Colon (tissue), 2 donors: ENCODE measurements around the gene BPHL.
"Not testable (repeated sequence)": the region's sequence is repeated elsewhere in the genome, so short reads cannot be mapped to it uniquely, and the experiment has no call there.

Experiments used
- FAIRE-seq: peaks from 2 replicates; lab custom pipeline; 2012; peaks lifted over from hg19 to GRCh38; lab: Jason Lieb, UNC
- donor health status: control.
- donor health status: control.

Gene BPHL

DNA sequence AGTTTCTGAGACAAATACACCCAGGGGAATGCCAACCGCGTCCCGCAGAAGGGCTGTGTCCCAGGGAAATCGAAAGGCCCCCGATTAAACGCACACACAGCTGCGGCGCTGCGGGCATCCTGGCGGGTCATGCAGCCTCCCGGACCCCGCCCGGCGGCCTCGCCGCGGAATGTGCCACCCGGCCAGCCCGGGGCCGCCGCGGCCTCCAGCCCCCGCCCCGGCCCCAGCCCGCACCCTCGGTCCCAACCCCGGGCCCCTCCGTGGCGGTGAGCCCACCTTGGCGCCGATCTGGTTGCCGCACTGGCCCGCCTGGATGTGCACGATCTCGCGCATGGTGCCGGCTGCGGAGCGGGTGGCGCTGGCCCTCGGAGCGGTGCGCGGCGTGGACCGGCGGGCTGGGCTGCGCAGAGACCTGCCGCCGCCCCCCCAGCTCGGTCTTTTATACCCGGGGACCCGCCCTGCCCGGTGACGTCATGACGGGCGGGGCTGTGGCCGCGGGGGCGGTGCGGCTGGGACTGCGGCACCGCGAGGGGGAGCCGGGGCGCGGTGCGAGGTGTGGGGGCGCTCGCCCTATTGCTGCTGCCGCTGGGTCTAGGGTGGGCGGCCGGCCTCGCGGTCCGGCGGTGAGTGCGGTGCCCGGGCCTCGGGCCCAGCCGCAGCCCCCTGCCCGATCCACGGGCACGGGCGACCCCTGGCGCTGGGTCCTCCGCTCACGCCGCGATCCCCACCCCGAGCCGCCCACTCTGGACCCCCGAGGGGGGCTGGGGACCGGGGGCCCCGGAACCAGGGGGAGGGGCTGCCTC is 38.8 kb downstream of the BPHL start, which contains the start of gene TUBB2A:
TUBB2A (minus strand) TSS at position 414 of the 803 bp plus-strand sequence; CDS start at position 333, 81 bp downstream.
- FAIRE-seq = no peak

GRCh38 chr6:3159805-3160781 is 41.6 kb downstream of the BPHL start:
- no peak for FAIRE-seq

- no peak for FAIRE-seq
Measured at GRCh38 chr6:3162067-3162497, 43.6 kb downstream of the BPHL start.

DNA sequence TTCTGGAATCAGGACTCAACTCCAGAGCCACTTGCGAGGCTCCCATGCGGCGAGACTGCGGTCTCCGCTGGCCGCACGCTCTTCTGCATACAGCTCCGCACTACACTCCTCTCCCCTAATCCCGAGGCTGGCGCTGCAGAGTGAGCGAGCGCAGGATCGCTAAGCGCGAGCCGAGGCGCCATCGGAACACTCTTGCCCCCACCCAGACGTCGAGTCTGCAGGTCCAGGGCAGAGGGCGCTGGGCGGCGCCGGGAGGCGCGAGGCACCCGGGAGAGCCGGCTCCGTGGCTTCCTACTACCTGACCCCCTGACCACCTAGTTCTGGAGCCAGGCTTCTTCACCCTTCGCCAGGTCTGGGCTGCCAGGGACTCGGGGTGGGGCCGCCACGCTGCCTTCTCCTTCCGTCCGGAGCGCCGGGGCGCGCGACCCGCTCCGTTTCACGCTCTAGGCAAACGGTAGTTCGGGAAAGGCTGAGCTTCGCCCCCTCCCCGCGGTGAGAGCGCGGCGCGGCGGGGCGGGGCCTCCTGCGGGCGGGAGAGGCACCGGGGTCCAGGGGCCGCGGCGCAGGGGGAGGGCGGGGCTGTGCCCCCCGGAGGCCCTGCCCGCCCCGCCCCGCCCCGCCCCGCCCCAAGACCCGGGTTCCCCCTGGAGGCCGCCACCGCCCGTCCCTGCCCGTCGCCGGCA is 44.2 kb downstream of the BPHL start:
- FAIRE-seq = no peak

- no peak for FAIRE-seq
Measured at GRCh38 chr6:3163248-3163594, 44.7 kb downstream of the BPHL start.

DNA sequence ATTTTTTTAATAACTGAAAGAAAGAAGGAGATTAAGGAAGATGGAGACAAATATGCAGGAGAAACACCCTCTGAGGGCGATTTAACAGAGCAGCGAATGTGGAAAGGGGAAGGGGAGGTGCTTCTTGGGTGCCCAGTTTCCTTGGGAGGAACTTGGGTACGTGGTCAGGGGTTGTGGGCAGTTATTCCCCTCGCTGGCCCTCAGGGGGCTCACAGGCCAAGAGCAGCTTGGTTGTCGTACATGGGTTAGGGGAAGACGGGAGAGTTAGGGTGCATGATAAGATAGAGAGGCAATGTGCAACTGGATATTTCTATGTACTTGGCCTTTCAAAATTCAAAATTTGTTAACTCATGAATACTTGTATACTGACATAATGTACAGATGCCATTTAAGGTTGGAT is 45.9 kb downstream of the BPHL start:
- no peak for FAIRE-seq

DNA sequence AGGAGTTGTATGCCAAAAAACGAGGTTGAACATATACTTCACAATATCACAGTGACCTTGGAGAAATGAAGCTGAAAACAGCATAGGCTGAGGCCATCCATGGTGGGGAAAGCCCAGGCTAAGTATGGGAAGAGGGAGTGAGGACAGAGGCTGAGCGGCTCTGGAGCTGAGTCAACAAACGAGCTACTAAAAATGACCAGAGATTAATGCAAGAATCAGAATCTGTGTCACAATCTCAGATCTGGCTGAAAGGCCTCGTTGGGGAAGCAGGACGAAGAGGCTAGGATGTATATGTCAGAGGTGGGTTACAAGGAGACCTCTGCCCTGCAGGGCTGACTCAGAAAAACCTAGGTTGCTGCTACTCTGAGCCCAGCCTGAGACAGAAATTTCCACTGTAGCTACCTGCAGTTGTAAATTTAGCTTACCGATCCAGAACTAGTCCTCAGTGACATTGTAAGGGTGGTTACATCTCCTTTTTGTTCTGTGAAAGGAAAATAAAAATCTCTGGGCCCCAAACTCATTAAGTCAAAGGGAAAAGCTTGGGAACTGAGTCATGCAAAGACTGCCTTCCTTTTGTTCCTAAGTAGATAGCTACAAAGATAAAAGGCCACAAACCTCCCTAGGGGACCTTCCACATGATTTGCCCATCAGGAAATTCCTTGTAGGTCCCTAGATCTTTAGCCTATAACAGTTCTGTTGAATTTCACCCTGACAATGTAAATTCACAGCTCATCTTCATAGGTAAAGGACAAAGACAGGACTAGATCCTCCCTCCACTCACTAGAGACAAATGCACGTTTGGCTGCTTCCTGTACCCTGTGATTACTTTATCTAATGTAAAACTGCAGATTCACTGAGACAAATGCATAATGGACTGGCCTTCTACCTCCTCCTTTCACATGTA is 47.4 kb downstream of the BPHL start:
- FAIRE-seq = no peak

DNA sequence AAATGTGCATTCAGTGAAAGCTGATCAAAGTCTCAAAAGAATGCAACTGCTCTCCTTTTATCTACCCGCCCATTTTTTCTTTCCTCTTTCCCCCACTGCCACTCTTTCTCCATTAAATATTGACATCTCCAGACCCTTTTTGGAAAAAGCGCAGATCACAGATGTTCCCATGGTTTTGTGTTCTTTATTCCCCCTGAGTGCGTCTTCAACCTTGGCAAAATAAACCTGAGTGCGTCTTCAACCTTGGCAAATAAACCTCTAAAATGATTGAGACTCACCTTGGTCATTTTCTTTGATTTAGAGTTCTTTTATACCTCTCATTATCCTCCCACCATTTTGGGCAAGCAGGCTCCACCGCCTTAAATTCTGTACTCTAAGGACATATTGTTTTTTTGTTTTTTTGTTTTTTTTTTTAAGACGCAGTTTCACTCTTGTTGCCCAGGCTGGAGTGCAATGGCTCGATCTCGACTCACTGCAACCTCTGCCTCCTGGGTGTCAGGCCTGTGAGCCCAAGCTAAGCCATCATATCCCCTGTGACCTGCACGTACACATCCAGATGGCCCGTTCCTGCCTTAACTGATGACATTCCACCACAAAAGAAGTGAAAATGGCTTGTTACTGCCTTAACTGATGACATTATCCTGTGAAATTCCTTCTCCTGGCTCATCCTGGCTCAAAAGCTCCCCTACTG is 48.2 kb downstream of the BPHL start:
- not testable (repeated sequence) for FAIRE-seq

- FAIRE-seq = not testable (repeated sequence)
Measured at GRCh38 chr6:3168046-3168445, 49.5 kb downstream of the BPHL start.

GRCh38 chr6:3170676-3171075 is 52.2 kb downstream of the BPHL start:
- not testable (repeated sequence) for FAIRE-seq

DNA sequence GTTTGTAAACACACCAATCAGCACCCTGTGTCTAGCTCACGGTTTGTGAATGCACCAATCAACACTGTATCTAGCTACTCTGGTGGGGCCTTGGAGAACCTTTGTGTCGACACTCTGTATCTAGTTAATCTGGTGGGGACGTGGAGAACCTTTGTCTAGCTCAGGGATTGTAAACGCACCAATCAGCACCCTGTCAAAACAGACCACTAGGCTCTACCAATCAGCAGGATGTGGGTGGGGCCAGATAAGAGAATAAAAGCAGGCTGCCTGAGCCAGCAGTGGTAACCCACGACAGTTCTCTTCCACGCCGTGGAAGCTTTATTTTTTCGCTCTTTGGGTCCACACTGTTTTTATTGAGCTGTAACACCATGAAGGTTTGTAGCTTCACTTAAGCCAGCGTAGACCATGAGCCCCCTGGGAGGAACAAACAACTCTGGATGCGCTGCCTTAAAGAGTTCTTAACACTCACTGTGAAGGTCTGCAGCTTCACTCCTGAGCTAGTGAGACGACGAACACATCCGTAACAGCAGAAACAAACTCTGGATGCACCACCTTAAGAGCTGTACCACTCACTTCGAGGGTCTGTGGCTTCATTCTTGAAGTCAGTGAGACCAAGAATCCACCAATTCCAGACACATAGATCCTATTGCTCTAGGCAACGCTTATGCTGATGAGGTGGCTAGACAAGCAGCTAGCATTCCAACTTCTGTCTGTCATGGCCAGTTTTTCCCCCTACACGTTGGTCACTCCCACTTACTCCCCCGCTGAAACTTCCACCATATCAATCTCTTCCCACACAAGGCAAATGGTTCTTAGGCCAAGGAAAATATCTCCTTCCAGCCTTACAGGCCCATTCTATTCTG is 53.0 kb downstream of the BPHL start:
- not testable (repeated sequence) for FAIRE-seq

DNA sequence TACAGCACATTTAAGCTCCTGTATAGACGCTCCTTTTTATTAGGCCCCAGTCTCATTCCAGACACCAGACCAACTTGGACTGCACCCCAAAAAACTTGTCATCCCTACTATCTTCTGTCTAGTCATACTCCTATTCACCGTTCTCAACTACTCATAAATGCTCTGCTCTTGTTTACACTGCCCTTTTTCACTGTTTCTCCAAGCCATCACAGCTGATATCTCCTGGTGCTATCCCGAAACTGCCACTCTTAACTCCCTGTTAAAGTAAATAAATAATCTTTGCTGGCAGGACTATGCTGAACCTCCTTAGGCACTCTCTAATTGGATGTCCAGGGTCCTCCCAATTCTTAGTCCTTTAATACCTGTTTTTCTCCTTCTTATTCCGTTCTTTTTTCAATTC is 54.3 kb downstream of the BPHL start:
- FAIRE-seq = not testable (repeated sequence)

DNA sequence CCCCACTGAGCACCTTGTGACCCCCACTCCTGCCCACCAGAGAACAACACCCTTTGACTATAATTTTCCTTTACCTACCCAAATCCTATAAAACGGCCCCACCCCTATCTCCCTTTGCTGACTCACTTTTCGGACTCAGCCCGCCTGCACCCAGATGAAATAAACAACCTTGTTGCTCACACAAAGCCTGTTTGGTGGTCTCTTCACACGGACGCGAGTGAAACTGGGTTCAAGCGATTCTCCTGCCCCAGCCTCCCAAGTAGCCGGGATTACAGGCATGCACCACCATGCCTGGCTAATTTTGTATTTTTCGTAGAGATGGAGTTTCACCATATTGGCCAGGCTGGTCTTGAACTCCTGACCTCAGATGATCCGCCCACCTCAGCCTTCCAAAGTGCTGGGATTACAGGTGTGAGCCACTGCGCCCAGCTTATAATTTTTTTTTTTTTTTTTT is 55.2 kb downstream of the BPHL start:
- FAIRE-seq = not testable (repeated sequence)

DNA sequence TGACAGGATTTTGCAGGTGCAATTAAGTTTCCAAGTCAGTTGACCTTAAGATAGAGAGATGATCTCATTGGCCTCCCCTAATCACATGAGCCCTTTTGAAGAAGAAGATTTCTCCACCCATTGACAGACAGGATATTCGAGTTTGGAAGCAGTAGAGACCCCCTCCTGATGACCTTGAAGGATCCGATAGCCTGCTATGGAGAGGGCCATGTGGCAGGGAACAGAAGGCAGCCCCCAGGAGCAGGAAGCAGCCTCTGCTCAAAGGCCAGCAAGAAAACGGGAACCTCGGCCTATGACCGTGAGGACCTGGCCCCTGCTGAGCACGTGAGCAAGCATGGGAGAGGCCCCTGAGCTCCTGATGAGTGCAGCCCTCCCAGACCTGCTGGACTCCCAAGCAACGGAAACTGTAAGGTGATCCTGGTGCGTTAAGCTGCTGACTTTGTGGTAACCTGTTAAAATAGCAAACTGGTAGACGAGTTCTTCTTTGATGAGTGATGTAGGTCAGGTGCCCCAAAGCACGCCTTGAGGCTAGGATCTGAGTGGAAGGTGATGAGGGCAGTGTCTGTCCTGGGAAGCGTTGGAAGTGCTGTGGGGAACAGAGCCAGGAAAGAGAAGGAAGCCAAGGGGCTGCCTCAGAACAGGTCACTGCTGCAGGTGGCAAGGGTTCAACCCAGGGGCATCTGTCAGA is 57.3 kb downstream of the BPHL start:
- no peak for FAIRE-seq

- FAIRE-seq = no peak
Measured at GRCh38 chr6:3176562-3177355, 58.2 kb downstream of the BPHL start.

DNA sequence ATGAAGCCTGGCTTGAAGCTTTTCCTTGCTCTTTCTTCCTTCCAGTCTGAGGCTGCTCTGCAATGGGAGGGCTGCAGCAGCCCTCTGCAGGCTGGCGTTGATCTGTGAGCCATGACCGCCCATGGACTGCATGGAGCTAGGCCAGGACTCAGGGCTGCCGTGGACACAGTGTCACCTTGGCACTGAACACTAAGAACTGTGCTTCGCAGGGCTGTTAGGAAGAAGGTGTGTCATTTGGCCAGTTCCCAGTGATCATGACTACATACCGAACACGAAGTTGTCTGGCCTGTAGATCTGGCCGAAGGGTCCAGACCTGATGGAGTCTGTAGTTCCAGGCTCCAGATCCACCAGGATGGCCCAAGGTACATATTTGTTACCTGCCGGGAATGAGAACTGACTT is 60.2 kb downstream of the BPHL start:
- FAIRE-seq = not testable (repeated sequence)

DNA sequence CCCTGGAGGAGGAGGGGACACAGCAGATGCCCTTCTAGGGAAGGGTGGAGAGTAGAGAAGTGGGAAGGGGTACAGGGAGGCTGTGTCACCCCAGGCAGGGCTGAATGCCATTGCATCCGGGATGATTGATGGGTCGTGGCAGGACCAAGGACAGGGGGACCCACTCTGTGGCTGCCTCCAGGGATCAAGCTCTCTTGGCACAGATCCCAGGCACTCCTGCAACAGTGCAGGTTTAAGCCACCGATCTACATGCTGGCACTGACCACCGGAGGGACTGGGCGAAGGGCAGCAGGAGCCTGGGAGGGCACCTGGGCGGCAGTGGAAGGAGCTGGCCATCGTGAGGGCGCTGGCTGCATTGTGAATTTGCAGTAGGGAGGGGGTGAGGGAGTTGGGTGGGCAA is 61.4 kb downstream of the BPHL start:
- FAIRE-seq = not testable (repeated sequence)

DNA sequence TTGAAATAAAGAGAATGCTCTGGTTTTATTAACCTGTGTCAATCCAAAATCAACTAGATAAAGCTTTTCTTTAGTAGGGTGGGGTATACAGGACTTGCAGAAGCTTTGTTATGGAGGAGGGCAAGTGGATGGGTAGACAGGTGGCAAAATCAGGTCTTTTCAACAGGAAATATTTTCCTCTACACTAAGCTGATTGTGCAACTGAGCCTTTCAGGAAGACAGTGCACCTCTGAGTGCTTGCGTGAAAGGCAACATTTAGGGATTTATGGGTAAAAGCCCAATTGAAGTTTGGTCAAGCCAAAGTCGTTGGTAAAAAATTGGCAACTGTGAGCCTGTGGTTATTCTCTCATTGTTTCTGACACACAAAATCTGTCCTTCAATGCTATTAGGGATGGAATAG is 62.6 kb downstream of the BPHL start:
- FAIRE-seq = no peak
